Subcutaneous abdominal adipose tissue (tissue), 5 donors: ENCODE data around the gene ABCG4.
"Not testable (repeated sequence)": the region's sequence is repeated elsewhere in the genome, so short reads cannot be mapped to it uniquely, and the experiment has no call there.

Experiments
- H3K27ac ChIP-seq: one replicate; pipeline ENCODE4 v1.7.0; 2013; ENCODE audit warnings: low read depth, mild to moderate bottlenecking, inconsistent platforms, low read length, moderate library complexity
- H3K27me3 ChIP-seq, 5 donors: one replicate each; pipeline ENCODE4 v1.7.0; 2013; ENCODE audit warnings: low read length in 5 of 5, inconsistent platforms in 1 of 5; ENCODE audit not compliant: control insufficient read depth in 5 of 5, insufficient read depth in 4 of 5
- H3K36me3 ChIP-seq, 5 donors: one replicate each; pipeline ENCODE4 v1.7.0; 2013; ENCODE audit warnings: low read length in 5 of 5; ENCODE audit not compliant: control insufficient read depth in 5 of 5, insufficient read depth in 5 of 5
- H3K4me1 ChIP-seq, 5 donors: one replicate each; pipeline ENCODE4 v1.7.0; 2013; ENCODE audit warnings: low read length in 5 of 5, mild to moderate bottlenecking in 3 of 5, moderate library complexity in 1 of 5; ENCODE audit not compliant: control insufficient read depth in 5 of 5, insufficient read depth in 5 of 5
- H3K4me3 ChIP-seq, 5 donors: one replicate each; pipeline ENCODE4 v1.7.0; 2013; ENCODE audit warnings: low read length in 5 of 5, low read depth in 1 of 5
- H3K9ac ChIP-seq, 5 donors: one replicate each; pipeline ENCODE4 v1.7.0; 2013; ENCODE audit warnings: low read length in 5 of 5, mild to moderate bottlenecking in 4 of 5, moderate library complexity in 3 of 5
- H3K9me3 ChIP-seq, 5 donors: one replicate each; pipeline ENCODE4 v1.7.0; 2013; ENCODE audit warnings: low read length in 5 of 5; ENCODE audit not compliant: control insufficient read depth in 5 of 5
- donor health status: healthy.
- donor health status: healthy.
- donor health status: healthy.
- donor health status: healthy.
- donor health status: healthy.

Gene ABCG4

DNA sequence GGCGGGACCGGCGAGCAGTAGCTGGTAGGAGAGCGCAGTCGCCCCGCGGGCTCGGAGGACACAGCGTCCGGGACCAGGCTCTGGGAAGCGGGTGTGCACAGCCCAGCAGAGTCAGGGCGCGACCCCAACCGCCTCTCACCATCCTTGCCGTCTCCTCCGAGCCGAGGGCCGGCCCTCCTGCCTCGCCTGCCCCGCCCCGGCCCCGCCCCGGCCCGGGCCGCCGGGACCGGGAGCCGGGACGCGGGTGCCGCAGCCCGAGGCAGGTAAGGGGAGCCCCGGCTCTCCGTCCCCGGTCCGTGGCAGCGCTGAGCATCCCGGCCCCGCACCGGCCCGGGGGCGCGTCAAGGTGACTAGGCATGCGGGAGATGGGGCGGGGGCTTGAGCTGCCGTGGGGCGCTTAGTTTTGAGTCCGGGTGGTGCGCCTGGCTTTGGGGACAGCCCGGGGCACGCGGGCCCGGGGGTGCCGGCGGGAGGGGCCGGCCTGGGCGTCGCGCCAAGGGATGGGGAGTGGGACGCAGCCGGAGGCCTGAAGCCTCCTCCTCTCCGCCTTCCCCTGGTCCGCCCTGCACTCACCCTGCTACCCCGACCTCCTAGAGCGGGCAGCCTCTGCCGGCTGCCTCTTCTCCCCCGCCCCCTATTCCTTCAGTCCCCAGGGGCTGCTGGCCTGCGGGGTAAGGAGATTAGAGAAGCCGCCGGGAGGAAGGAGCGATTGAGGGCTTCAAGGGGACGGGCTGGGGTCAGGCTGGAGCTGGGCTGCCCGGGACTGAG, at the start of gene ABCG4:
Gene ABCG4 (plus strand): TSS at position 35 of the 768 bp plus-strand sequence. CDS start 914 bp downstream, outside the sequence.
- peak within 1 kb of the TSS; percentile 55 to 72 (median 64) for H3K4me3 ChIP-seq
- no peaks in the 10 kb centered on the region for H3K36me3 ChIP-seq
- peaks cover 8 to 26% (median 14%) of the 10 kb centered on the region in 5 donors for H3K27me3 ChIP-seq
- H3K27ac ChIP-seq: no peak within 1 kb of the TSS
- no peaks in the 10 kb centered on the region for H3K9me3 ChIP-seq
- peaks cover 0 to 17% (median 16%) of the 10 kb centered on the region in 5 donors for H3K4me1 ChIP-seq
- peak within 1 kb of the TSS in 4 of 5 donors; percentile 8 to 68 (median 48) for H3K9ac ChIP-seq

DNA sequence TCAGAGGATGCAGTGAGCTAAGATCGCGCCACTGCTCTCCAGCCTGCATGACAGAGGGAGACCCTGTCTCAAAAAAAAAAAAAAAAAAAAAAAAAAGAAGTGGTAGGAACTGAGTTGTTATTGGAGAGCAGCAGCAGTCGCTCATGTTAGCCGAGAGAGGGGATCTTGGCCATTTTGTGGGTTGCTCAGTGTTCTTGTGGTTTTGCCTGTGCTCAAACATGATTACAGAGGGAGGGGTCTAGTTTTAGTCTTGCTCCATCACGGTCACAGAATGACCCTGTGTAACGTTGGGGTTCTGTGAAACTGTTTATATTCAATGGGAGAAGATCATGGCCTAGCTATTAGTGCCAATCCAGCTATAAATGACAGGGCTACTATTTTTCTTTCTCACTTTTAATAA, 49.1 kb upstream of the ABCG4 start:
- Histone ChIP-seq H3K4me3 (no peak overlapping the region), H3K4me1 (peaks cover 11 to 39% (median 32%) of the 10 kb centered on the region in 5 donors), H3K9ac (peak overlapping the region in 1 of 5 donors; percentile 51), H3K9me3 (no peaks in the 10 kb centered on the region), H3K27ac (no peak overlapping the region), H3K27me3 (no peaks in the 10 kb centered on the region), H3K36me3 (peaks cover 6 to 24% (median 20%) of the 10 kb centered on the region in 5 donors)

DNA sequence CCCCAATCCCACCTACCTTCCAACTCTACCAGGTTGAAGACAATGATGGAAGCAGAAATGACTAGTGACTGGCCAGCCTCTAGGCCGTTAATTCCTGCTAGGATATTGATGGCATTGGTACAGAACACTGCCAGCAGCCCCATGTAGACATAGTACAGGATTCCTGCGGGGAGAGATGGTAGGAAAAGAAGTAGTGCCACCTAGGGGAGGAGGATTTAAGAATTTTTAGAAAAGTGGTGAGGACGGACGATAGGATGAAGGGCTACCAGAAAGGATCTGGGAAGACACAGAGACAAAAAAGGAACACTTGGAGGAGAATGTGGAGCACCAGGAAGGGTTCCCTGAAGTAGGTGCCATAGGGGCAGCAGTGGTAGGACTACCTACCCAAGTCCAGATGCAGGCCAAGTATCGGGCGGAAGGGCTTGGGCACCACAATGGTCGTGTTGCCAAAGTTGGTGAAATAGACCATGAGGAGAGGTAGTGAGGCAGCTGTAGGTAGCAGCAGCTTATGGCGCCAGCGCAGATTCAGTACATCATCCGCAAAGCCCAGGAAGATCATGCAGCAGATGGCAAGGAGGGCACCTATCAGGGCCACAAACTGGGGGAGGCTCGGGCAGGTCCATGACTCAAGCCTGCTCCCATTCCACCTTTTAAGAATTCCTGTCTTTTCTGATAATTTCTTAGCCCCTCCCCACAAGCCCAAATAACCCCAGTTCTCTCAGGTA, 48.4 kb upstream of the ABCG4 start:
- Histone ChIP-seq H3K36me3 (peaks cover 6 to 24% (median 20%) of the 10 kb centered on the region in 5 donors), H3K27ac (peak overlapping the region; percentile 92), H3K9ac (peak overlapping the region in 4 of 5 donors; percentile 51 to 93 (median 84)), H3K4me1 (peaks cover 11 to 34% (median 32%) of the 10 kb centered on the region in 5 donors), H3K9me3 (no peaks in the 10 kb centered on the region), H3K4me3 (peak overlapping the region; percentile 81 to 93 (median 89)), H3K27me3 (no peaks in the 10 kb centered on the region)

DNA sequence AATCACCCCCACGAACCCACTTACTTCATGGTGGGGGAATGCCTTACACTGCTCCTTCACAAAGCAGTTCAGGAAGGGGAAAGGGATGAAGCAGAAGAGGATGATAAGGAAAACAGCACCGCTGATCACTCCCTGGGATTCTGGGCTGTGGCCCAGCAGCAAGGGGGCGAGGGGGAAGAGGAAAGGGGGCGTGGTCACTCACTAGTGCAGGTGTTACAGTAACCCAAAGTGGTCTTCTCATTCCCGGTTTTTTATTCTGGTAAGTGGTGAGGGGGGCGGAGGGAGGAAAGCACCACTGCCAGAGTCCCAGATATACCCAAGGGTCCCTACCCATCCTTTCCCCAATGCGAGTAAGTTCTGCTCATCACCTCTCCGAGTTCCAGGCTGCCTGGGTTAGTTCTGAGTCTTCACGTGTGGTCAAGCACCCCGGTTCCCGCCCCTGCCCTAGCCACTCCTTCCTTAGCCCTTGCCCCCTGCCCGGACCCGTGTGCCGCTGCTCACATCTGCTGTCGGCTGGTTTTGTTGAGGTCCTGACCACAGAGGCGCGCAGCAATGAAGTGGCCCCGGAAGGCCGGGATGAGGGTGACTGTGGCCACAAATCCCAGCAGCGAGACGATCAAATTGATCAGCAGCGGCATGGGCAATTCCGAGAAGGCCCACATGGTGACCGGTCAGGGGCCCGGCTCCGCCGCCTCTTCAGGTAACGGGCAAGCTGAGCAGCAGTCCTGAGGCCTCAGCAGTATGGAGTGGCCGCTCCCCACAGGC, 47.7 kb upstream of the ABCG4 start:
- H3K4me1 ChIP-seq: peaks cover 11 to 31% (median 29%) of the 10 kb centered on the region in 5 donors
- peaks cover 6 to 24% (median 20%) of the 10 kb centered on the region in 5 donors for H3K36me3 ChIP-seq
- no peaks in the 10 kb centered on the region for H3K27me3 ChIP-seq
- peak overlapping the region; percentile 81 to 93 (median 89) for H3K4me3 ChIP-seq
- peak overlapping the region; percentile 2 to 93 (median 88) for H3K9ac ChIP-seq
- no peaks in the 10 kb centered on the region for H3K9me3 ChIP-seq
- H3K27ac ChIP-seq: peak overlapping the region; percentile 92

DNA sequence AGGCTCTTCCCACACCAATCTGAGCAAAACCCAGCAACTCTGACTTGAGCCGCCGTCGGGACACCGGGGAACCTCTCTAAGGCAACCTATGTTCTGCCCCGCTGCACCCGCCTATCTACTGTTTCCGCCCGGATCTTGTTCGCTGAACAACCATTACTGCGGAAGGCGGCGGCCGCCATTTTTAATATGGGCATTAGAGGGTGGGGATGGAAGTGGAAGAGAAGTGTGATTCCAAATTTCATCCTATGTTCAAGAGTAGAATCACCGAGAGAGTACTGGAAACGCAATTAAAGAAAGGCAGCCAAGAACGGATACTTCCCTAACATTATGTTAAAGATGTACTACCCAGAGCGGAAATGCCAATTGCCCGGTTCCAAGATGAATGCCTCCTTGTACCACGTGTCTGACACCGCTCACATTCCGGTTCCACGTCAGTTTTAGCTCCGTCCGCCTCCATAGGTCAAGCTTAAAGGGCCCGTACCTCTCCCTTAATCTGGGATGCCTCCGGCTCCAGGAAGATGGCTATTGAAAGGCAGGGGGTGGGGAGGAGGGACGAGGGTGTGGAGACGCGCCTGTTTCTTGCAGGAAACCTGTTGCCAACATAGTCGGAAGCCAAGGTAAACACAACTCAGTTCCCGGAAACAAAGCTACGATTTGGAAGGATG, 47.0 kb upstream of the ABCG4 start, which contains the start of gene DPAGT1:
Gene DPAGT1 (minus strand): TSS at position 95 of the 665 bp plus-strand sequence. CDS start 198 bp downstream, outside the sequence.
- Histone ChIP-seq H3K36me3 (peaks cover 6 to 19% (median 15%) of the 10 kb centered on the region in 5 donors), H3K4me1 (peaks cover 11 to 39% (median 36%) of the 10 kb centered on the region in 5 donors), H3K27me3 (no peaks in the 10 kb centered on the region), H3K4me3 (peak within 1 kb of the TSS; percentile 81 to 93 (median 89)), H3K9me3 (no peaks in the 10 kb centered on the region), H3K27ac (peak within 1 kb of the TSS; percentile 92), H3K9ac (peak within 1 kb of the TSS; percentile 58 to 93 (median 88))

DNA sequence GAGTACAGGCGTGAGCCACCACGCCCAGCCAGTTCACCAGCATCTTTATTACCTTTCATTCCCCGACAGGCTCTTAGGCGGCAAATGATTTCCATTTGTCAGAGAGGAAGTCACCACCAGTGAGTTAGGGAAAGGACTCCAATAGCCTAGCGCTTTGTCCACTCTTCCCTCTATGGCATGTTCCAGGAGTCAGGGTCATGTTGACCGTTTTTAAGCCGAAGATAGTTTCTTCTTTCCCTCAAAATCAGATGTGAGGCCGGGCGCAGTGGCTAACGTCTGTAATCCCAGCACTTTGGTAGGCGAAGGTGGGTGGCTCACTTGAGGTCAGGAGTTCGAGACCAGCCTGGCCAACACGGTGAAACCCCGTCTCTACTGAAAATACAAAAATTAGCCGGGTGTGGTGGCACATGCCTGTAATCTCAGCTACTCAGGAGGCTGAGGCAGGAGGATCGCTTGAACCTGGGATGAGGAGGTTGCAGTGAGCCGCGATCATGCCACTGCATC, 45.6 kb upstream of the ABCG4 start:
- peak overlapping the region in 3 of 5 donors; percentile 31 to 90 (median 86) for H3K4me3 ChIP-seq
- peak overlapping the region; percentile 92 for H3K27ac ChIP-seq
- not testable (repeated sequence) for H3K9ac ChIP-seq, H3K27me3 ChIP-seq, H3K36me3 ChIP-seq, H3K9me3 ChIP-seq
- H3K4me1 ChIP-seq: peaks cover 13 to 46% (median 42%) of the 10 kb centered on the region in 5 donors

DNA sequence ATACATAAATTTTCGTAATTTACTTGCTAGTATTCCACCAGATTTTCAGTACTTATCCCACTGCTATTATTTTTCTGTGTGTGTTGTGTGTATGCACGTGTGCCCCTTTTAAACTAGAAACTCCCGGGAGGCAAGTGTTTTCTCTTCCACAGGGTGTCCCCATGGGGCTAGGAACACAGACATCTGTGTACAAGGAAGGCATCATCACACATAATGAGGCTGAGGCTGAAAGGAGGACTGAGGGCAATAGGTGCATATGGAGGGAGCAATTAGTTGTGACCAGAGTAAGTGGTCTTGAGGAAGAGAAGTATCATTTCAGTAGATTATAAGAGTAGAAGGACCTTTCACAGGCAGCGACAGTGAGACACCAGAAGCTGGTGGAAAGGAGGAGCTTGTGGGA, 45.1 kb upstream of the ABCG4 start:
- H3K36me3 ChIP-seq: peaks cover 0 to under 1% (median 0%) of the 10 kb centered on the region in 5 donors
- peak overlapping the region; percentile 92 for H3K27ac ChIP-seq
- no peak overlapping the region for H3K4me3 ChIP-seq
- no peak overlapping the region for H3K9ac ChIP-seq
- H3K27me3 ChIP-seq: no peaks in the 10 kb centered on the region
- H3K4me1 ChIP-seq: peaks cover 18 to 52% (median 47%) of the 10 kb centered on the region in 5 donors
- no peaks in the 10 kb centered on the region for H3K9me3 ChIP-seq

DNA sequence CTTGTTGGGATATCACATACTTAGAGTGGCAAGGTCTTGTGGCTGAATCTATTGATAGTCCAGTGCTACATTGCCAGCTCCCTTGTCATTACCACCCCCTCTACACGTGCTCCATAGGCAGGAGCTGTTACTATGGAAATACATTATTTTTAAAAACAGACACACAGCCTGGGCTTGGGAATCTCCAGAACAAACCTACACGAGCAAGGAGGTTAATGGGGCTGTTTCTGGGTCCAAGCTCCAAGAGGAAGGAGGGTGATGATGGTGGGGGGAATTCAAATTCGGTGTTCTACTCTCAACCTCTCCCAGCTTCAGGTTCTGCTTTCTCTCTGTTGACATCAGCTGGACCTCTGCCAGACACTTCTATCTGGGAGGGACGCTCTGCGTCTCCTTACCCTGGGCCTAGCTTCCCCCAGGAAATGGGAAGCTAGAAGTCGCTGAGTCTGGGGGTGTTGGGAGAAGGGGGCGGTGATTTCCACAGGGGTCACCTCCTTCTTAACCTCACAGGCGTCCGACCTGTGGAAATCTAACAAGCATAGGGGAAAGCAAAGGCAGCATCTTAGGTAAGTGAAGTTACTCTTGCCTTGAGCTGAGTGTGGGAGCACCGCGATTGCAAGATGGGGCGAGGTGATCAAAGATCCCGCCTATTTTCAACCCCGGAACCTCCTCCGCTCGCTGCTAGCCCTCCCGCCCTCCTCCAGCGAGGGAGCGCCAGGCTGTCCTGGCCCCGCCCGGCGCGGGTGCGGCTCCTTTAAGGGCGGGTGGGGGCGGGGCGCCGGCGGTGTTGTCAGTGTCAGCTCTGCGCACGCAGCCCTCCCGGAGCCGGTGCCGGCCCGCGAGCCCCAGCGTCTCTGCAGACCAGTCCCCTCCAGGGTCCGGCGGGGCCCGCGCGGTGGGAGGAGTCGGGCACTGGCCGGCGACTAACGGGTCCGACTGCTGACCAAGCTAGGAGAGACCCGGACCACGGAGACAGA, 42.0 kb upstream of the ABCG4 start, which contains the start of gene C2CD2L:
Gene C2CD2L (plus strand): TSS at position 781 of the 974 bp plus-strand sequence. CDS start 398 bp downstream, outside the sequence.
- Histone ChIP-seq H3K27ac (peak within 1 kb of the TSS; percentile 50), H3K9me3 (no peaks in the 10 kb centered on the region), H3K9ac (peak within 1 kb of the TSS; percentile 63 to 81 (median 73)), H3K4me3 (peak within 1 kb of the TSS; percentile 65 to 85 (median 83)), H3K36me3 (peaks cover 0 to 18% (median 16%) of the 10 kb centered on the region in 5 donors), H3K27me3 (no peaks in the 10 kb centered on the region), H3K4me1 (peaks cover 12 to 48% (median 42%) of the 10 kb centered on the region in 5 donors)
